SK-N-SH (cell line): ENCODE measurements around the gene PRR15. TPM values are rescaled to one million over a fixed set of nuclear protein-coding genes. Genes with fewer than 3 reads are reported as not detected.

Experiments used
- CTCF ChIA-PET: fragments of 300-600, 350-600 bp; formaldehyde crosslinking; extraction: SDS; loops from one replicate; lab custom pipeline; 2021; lab: Yijun Ruan, JAX
- POLR2A ChIA-PET: fragments of 350-600 bp; sonication (Branson Sonifier 250); formaldehyde crosslinking; extraction: SDS; loops from one replicate; lab custom pipeline; 2020; ENCODE audit warnings: antibody characterized with exemption, inconsistent platforms; lab: Yijun Ruan, JAX
- DNase-seq: peaks from one replicate; pipeline ENCODE4 v3.0.0; 2012
- H2AFZ ChIP-seq: fragments of 200-600 bp; sonication (generic); 2 replicates; pipeline ENCODE4 v1.8.1; 2016; ENCODE audit warnings: antibody characterized with exemption, mild to moderate bottlenecking, low read depth
- H3F3A ChIP-seq: fragments of 200-600 bp; sonication (generic); replicated peaks from 2 replicates; pipeline ENCODE3; 2016; ENCODE audit warnings: antibody characterized with exemption, mild to moderate bottlenecking; ENCODE audit not compliant: insufficient read depth
- H3K27ac ChIP-seq, 2 experiments: fragments of 200-500 bp in 1 of 2; fragments of 200-600 bp in 1 of 2; sonication (Bioruptor generic) in 1 of 2; sonication (generic), shearing (Covaris generic) in 1 of 2; 2 replicates each; pipeline versions ENCODE4 v1.5.1 to v1.6.1; 2014 to 2016; ENCODE audit warnings: low read depth in 2 of 2, inconsistent platforms in 1 of 2, low read length in 1 of 2, mild to moderate bottlenecking in 1 of 2, mixed read lengths in 1 of 2
- H3K27me3 ChIP-seq: fragments of 200-600 bp; sonication (generic), shearing (Covaris generic); 2 replicates; pipeline ENCODE4 v1.6.1; 2016; ENCODE audit warnings: mixed run types; ENCODE audit not compliant: insufficient read depth
- H3K36me3 ChIP-seq, 2 experiments: fragments of 200-500 bp in 1 of 2; fragments of 200-600 bp in 1 of 2; sonication (Bioruptor generic) in 1 of 2; sonication (generic) in 1 of 2; replicated peaks in 1 of 2; 2 replicates each; pipeline versions ENCODE3 to v1.5.1; 2014 to 2016; ENCODE audit warnings: low read length in 1 of 2, mild to moderate bottlenecking in 1 of 2; ENCODE audit not compliant: insufficient read depth in 2 of 2, control insufficient read depth in 1 of 2
- H3K4me1 ChIP-seq, 2 experiments: fragments of 200-500 bp in 1 of 2; fragments of 200-600 bp in 1 of 2; sonication (Bioruptor generic) in 1 of 2; sonication (generic), shearing (Covaris generic) in 1 of 2; 2 replicates each; pipeline versions ENCODE4 v1.5.1 to v1.6.1; 2014 to 2016; ENCODE audit warnings: low read depth in 1 of 2, low read length in 1 of 2, mixed run types in 1 of 2; ENCODE audit not compliant: insufficient read depth in 2 of 2, control insufficient read depth in 1 of 2
- H3K4me2 ChIP-seq: fragments of 200-600 bp; sonication (generic), shearing (Covaris generic); 2 replicates; pipeline ENCODE4 v1.6.1; 2017; ENCODE audit warnings: mixed run types
- H3K4me3 ChIP-seq, 2 experiments: fragments of 200-500 bp in 1 of 2; fragments of 200-600 bp in 1 of 2; sonication (Bioruptor generic) in 1 of 2; sonication (generic), shearing (Covaris generic) in 1 of 2; 2 replicates each; pipeline versions ENCODE4 v1.5.1 to v1.8.1; 2014 to 2016; ENCODE audit warnings: low read depth in 2 of 2, inconsistent platforms in 1 of 2, low read length in 1 of 2, mild to moderate bottlenecking in 1 of 2, mixed read lengths in 1 of 2, moderate library complexity in 1 of 2
- H3K79me2 ChIP-seq: fragments of 200-600 bp; sonication (generic); 2 replicates; pipeline ENCODE4 v1.8.1; 2017; ENCODE audit warnings: mild to moderate bottlenecking; ENCODE audit not compliant: insufficient read depth
- H3K9ac ChIP-seq: fragments of 200-600 bp; sonication (generic); 2 replicates; pipeline ENCODE4 v1.6.1; 2017; ENCODE audit warnings: mixed run types
- H3K9me2 ChIP-seq: fragments of 200-600 bp; sonication (generic); 2 replicates; pipeline ENCODE4 v1.6.1; 2017; ENCODE audit warnings: mixed run types
- H3K9me3 ChIP-seq: fragments of 200-600 bp; sonication (generic); 2 replicates; pipeline ENCODE4 v1.6.1; 2017; ENCODE audit warnings: mixed run types, mild to moderate bottlenecking, moderate library complexity
- H4K20me1 ChIP-seq: fragments of 200-600 bp; sonication (generic); 2 replicates; pipeline ENCODE4 v1.6.1; 2017; ENCODE audit warnings: mild to moderate bottlenecking, mixed run types; ENCODE audit not compliant: insufficient read depth
- GABPA ChIP-seq: IDR thresholded peaks from 2 replicates; pipeline ENCODE4 v1.4.0; 2012; ENCODE audit warnings: low read depth, mild to moderate bottlenecking
- JUND ChIP-seq: IDR thresholded peaks from 2 replicates; pipeline ENCODE4 v1.4.0; 2012
- MXI1 ChIP-seq: IDR thresholded peaks from 2 replicates; pipeline ENCODE4 v1.6.1; 2012; ENCODE audit warnings: mild to moderate bottlenecking, low read depth, low read length, improper control_type of control experiment
- TCF12 ChIP-seq: IDR thresholded peaks from 2 replicates; pipeline ENCODE4 v1.4.0; 2012
- WGBS: methylation state at CpG from one replicate; pipeline ENCODE4 v1.1.6; 2017; ENCODE audit warnings: low lambda C conversion rate; 5-methylcytosine and 5-hydroxymethylcytosine counted together
- polyA plus RNA-seq, 3 experiments: library from polyadenylated mRNA; depleted of rRNA; stranded (reverse); fragments of >200 nt; gene quantifications; 2 replicates each; pipeline ENCODE4 v1.2.3, GENCODE V29; 2012
- TF ChIP-seq, protein P1 (sequence below): IDR thresholded peaks from 2 replicates; pipeline ENCODE4 v1.4.0; 2012; ENCODE audit warnings: low read depth, borderline replicate concordance
- TF ChIP-seq, protein P2 (sequence below): fragments of 200-600 bp; sonication (generic); IDR thresholded peaks from 2 replicates; pipeline ENCODE4 v1.6.1; 2017; ENCODE audit warnings: antibody characterized with exemption, mild to moderate bottlenecking, moderate library complexity
- TF ChIP-seq, protein P3 (sequence below): IDR thresholded peaks from 2 replicates; pipeline ENCODE4; 2012
- TF ChIP-seq, protein P4 (sequence below): IDR thresholded peaks from 2 replicates; pipeline ENCODE4 v1.4.0; 2012; ENCODE audit warnings: low read depth, borderline replicate concordance

PRR15 gene
- polyA plus RNA-seq, 1 of the 3 experiments (the other 2 are of a cell fraction), result 0.49 TPM

DNA sequence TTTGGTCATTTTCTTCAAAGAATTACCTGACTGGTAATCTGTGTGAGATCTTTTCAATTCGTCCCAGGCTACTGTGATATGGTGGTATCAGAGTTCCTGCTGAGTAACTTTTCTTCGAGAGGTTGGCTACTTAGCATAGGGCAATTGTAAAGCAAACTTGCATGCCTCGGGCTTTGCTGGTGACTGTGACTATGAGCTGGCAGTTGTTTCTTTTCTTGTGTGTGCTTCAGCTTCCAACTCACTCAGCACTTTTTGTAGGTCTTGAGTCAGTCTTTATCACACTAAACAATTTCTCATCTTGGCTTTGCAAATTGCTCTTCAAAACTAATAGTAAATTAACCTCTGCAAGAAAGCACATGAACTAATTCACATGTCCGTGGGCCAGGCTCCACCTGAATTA is 44.3 kb downstream of the PRR15 start (continued):
- TF ChIP-seq JUND, result no peak

DNA sequence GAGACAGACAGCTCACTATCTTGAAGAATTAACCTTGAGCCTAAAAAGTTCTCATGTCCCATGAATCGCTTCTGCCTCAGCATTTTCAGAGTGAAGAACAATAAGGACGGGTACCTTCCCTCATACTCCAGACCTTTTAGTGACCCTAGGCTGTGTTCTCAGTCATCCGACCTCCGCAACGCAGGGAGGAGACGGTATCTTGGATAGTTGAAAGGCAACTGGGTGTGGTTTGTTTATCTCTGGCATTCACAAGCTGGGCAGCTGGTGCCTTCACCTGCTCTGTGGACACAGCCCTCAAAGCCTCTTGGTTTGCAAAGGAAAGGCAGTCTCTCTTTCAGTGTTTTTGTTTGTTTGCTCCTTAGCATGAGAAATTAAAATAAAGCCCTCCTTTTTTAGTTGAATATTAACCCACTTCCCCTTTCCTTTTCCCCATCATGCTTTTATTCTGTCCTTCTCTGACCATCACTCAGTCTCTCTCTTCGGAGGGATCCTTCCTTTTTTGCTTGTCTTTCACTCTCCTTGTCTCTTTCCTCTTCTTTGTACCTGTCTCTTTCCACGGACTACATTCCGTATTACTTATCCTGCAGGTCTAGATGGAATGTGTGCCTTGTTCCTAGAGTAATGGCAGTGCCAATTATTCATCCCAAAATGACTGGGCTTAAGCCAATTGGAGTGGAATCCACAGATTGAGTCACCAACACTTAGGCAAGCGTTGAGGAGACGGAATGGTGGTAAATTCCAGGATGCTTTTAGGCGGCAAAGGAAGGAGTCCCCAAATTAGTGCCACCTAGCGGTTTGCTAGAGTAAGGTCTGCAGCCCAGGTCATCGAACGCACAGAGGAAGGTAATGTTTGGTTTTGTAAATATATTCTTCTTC is 45.8 kb downstream of the PRR15 start:
- Histone ChIP-seq H3F3A (peaks cover 8% of the 10 kb centered on the region), H3K4me3 (no peak overlapping the region; a peak in 1 of 4 replicates), H3K27ac (peak overlapping the region in 1 of 2 experiments; percentile 25; a peak in 1 of 4 replicates), H3K4me2 (no peak overlapping the region), H3K79me2 (no peaks in the 10 kb centered on the region), H3K4me1 (peaks cover 19 to 22% of the 10 kb centered on the region in 2 experiments), H3K36me3 (no peaks in the 10 kb centered on the region), H2AFZ (no peak overlapping the region), H3K27me3 (no peaks in the 10 kb centered on the region), H3K9me2 (no peaks in the 10 kb centered on the region), H3K9me3 (no peaks in the 10 kb centered on the region), H4K20me1 (no peaks in the 10 kb centered on the region), H3K9ac (no peak overlapping the region)
- ChIA-PET CTCF (interaction anchor here (1.0 kb wide), 1 partner anchor 26 kb away, joined by 3 read pairs; no protein-coding TSS in a partner anchor), POLR2A (no interaction called here)
- no peak for TF ChIP-seq TCF12
- TF ChIP-seq, protein P1, sequence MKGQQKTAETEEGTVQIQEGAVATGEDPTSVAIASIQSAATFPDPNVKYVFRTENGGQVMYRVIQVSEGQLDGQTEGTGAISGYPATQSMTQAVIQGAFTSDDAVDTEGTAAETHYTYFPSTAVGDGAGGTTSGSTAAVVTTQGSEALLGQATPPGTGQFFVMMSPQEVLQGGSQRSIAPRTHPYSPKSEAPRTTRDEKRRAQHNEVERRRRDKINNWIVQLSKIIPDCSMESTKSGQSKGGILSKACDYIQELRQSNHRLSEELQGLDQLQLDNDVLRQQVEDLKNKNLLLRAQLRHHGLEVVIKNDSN, result no peak
- TF ChIP-seq, protein P2, sequence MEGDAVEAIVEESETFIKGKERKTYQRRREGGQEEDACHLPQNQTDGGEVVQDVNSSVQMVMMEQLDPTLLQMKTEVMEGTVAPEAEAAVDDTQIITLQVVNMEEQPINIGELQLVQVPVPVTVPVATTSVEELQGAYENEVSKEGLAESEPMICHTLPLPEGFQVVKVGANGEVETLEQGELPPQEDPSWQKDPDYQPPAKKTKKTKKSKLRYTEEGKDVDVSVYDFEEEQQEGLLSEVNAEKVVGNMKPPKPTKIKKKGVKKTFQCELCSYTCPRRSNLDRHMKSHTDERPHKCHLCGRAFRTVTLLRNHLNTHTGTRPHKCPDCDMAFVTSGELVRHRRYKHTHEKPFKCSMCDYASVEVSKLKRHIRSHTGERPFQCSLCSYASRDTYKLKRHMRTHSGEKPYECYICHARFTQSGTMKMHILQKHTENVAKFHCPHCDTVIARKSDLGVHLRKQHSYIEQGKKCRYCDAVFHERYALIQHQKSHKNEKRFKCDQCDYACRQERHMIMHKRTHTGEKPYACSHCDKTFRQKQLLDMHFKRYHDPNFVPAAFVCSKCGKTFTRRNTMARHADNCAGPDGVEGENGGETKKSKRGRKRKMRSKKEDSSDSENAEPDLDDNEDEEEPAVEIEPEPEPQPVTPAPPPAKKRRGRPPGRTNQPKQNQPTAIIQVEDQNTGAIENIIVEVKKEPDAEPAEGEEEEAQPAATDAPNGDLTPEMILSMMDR, result peak; percentile 42
- WGBS, result 77% methylated on average over 15 of the region's 15 CpGs
- DNase-seq, result no peak

DNA sequence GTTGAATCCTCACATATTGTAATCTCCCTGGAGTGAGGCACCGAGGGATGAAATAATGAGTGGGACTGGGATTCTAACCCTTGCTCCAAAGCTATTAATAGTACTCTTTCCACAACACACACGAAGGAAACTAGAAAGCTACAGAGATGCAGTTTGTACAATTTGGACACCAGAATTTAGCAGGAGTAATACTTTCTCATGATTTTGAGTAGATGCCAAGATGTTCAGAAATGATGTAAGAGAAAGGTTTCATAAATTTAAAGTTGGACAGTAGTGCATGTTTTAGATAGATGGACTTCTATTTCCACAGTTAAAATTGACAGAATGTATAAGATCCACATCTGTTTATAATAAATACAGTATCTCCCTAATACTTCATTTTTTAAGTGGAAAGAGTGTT is 46.5 kb downstream of the PRR15 start:
- Histone ChIP-seq H3K36me3 (no peaks in the 10 kb centered on the region), H3K27ac (peak overlapping the region in 1 of 2 experiments; percentile 25; a peak in 1 of 4 replicates), H3K9me3 (no peaks in the 10 kb centered on the region), H3F3A (peaks cover 8% of the 10 kb centered on the region), H3K4me2 (no peak overlapping the region), H3K4me1 (peaks cover 19 to 22% of the 10 kb centered on the region in 2 experiments), H3K4me3 (no peak overlapping the region; a peak in 1 of 4 replicates), H3K79me2 (no peaks in the 10 kb centered on the region), H3K9ac (no peak overlapping the region), H4K20me1 (no peaks in the 10 kb centered on the region), H3K27me3 (no peaks in the 10 kb centered on the region), H2AFZ (no peak overlapping the region), H3K9me2 (no peaks in the 10 kb centered on the region)
- WGBS, result 72% methylated on average over 2 of the region's 2 CpGs
- TF ChIP-seq GABPA (no peak), MXI1 (no peak), TCF12 (peak; percentile 58; the same call in 1 of the 2 replicates)
- TF ChIP-seq, protein P3, sequence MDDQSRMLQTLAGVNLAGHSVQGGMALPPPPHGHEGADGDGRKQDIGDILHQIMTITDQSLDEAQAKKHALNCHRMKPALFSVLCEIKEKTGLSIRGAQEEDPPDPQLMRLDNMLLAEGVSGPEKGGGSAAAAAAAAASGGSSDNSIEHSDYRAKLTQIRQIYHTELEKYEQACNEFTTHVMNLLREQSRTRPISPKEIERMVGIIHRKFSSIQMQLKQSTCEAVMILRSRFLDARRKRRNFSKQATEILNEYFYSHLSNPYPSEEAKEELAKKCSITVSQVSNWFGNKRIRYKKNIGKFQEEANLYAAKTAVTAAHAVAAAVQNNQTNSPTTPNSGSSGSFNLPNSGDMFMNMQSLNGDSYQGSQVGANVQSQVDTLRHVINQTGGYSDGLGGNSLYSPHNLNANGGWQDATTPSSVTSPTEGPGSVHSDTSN, result peak; percentile 32; the same call in 1 of the 2 replicates
- TF ChIP-seq, protein P4, sequence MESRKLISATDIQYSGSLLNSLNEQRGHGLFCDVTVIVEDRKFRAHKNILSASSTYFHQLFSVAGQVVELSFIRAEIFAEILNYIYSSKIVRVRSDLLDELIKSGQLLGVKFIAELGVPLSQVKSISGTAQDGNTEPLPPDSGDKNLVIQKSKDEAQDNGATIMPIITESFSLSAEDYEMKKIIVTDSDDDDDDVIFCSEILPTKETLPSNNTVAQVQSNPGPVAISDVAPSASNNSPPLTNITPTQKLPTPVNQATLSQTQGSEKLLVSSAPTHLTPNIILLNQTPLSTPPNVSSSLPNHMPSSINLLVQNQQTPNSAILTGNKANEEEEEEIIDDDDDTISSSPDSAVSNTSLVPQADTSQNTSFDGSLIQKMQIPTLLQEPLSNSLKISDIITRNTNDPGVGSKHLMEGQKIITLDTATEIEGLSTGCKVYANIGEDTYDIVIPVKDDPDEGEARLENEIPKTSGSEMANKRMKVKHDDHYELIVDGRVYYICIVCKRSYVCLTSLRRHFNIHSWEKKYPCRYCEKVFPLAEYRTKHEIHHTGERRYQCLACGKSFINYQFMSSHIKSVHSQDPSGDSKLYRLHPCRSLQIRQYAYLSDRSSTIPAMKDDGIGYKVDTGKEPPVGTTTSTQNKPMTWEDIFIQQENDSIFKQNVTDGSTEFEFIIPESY, result no peak
- DNase-seq, result no peak
- ChIA-PET CTCF (interaction anchor here (0.9 to 1.0 kb wide), 2 partner anchors 11 to 26 kb away, joined by 3 to 5 read pairs; no protein-coding TSS in a partner anchor), POLR2A (no interaction called here)
